Measurements from ENCODE around the gene CAMKV.

GRCh38 chr3:49841126-49841696, 28.5 kb downstream of the CAMKV start:
- TF ChIP-seq CTCF (IDR thresholded peaks at IDR 0.05) (peak in 2 of 4 experiments; percentile 4 to 31), EP300 (IDR thresholded peaks at IDR 0.05) (no peak), POLR2A (IDR thresholded peaks at IDR 0.05) (no peak), POLR2AphosphoS5 (IDR thresholded peaks at IDR 0.05) (no peak)
